K562 (cell line): ENCODE measurements around the gene FSCN2. TPM values are rescaled to one million over a fixed set of nuclear protein-coding genes. Genes with fewer than 3 reads are reported as not detected.
A peak's percentile ranks its signal among the peaks of the same experiment; 100 is the strongest.

Experiments used
- AFF4 ChIP-seq: sonication (generic); formaldehyde crosslinking; IDR thresholded peaks from 2 replicates; pipeline ENCODE4 v1.8.0; 2023; ENCODE audit warnings: mild to moderate bottlenecking, missing genetic modification reagents
- FOXA1 ChIP-seq: fragments of 450-650 bp; IDR thresholded peaks from 2 replicates; pipeline ENCODE4 v1.6.1; 2016; ENCODE audit warnings: mild to moderate bottlenecking, borderline replicate concordance
- FOXJ3 ChIP-seq: sonication (generic); formaldehyde crosslinking; IDR thresholded peaks from 2 replicates; pipeline ENCODE4 v1.4.0; 2020; ENCODE audit warnings: mild to moderate bottlenecking, missing genetic modification reagents
- MEF2A ChIP-seq: IDR thresholded peaks from 2 replicates; pipeline ENCODE4 v1.6.1; 2011; ENCODE audit warnings: low read depth, mild to moderate bottlenecking, low read length, moderate library complexity; ENCODE audit not compliant: control insufficient read depth
- MXI1 ChIP-seq: IDR thresholded peaks from 2 replicates; pipeline ENCODE4 v1.6.1; 2011; ENCODE audit warnings: low read depth, mild to moderate bottlenecking, improper control_type of control experiment, low read length
- MYC ChIP-seq, 2 experiments: fragments of 250-450 bp in 1 of 2; sonication (Bioruptor Pico) in 1 of 2; IDR thresholded peaks; 2 replicates each; pipeline versions ENCODE4 v1.5.1 to v1.6.1; 2012 to 2021; ENCODE audit warnings: low read depth in 2 of 2, borderline replicate concordance in 1 of 2, improper control_type of control experiment in 1 of 2, low read length in 1 of 2, mild to moderate bottlenecking in 1 of 2, moderate library complexity in 1 of 2
- SIX5 ChIP-seq, 2 experiments: IDR thresholded peaks; 2 replicates each; pipeline ENCODE4 v1.6.1; 2011; ENCODE audit warnings: low read length in 2 of 2, borderline replicate concordance in 1 of 2, low read depth in 1 of 2, mild to moderate bottlenecking in 1 of 2, moderate library complexity in 1 of 2; ENCODE audit not compliant: insufficient read depth in 1 of 2
- TSHZ1 ChIP-seq: fragments of 250-450 bp; sonication (Bioruptor Pico); IDR thresholded peaks from 2 replicates; pipeline ENCODE4 v1.4.0; 2020; ENCODE audit warnings: mild to moderate bottlenecking, moderate library complexity
- ZBTB49 ChIP-seq: sonication (generic); formaldehyde crosslinking; IDR thresholded peaks from 2 replicates; pipeline ENCODE4 v1.8.0; 2022; ENCODE audit warnings: missing genetic modification reagents, mild to moderate bottlenecking, borderline replicate concordance
- ZKSCAN3 ChIP-seq: fragments of 250-450 bp; sonication (Bioruptor Pico); IDR thresholded peaks from 2 replicates; pipeline ENCODE4 v1.4.0; 2020
- ZNF583 ChIP-seq: fragments of 250-450 bp; sonication (Bioruptor Pico); IDR thresholded peaks from 2 replicates; pipeline ENCODE4 v1.4.0; 2020
- ZNF699 ChIP-seq: fragments of 250-450 bp; sonication (Bioruptor Pico); IDR thresholded peaks from 2 replicates; pipeline ENCODE4 v1.8.0; 2021; ENCODE audit warnings: mild to moderate bottlenecking, moderate library complexity; ENCODE audit not compliant: insufficient replicate concordance
- ZNF780A ChIP-seq: fragments of 250-450 bp; sonication (Bioruptor Pico); IDR thresholded peaks from 2 replicates; pipeline ENCODE4 v1.5.0; 2021; ENCODE audit warnings: mild to moderate bottlenecking
- ZNF785 ChIP-seq: fragments of 250-450 bp; sonication (Bioruptor Pico); IDR thresholded peaks from 2 replicates; pipeline ENCODE4 v1.4.0; 2020; ENCODE audit warnings: mild to moderate bottlenecking
- polyA plus RNA-seq, 8 experiments: library from polyadenylated mRNA; depleted of rRNA in 4 of 8; stranded (reverse) in 5 of 8; unstranded in 3 of 8; fragments of >200 nt; fragmentation: Nextera tagmentation in 2 of 8; fragmentation: Illumina TruSeq in 1 of 8; extraction: Ambion mirVana in 2 of 8; extraction: Trizol in 1 of 8; gene quantifications; 2 replicates each; pipeline versions ENCODE4 v1.2.1 to v1.2.3, GENCODE V29; 2011 to 2014; ENCODE audit warnings: inconsistent platforms in 1 of 8, missing spikeins in 1 of 8
- total RNA-seq, 7 experiments: library from RNA; depleted of rRNA in 6 of 7; stranded (reverse); fragments of >200 nt in 6 of 7; fragmentation: Illumina TruSeq in 2 of 7; extraction: Trizol in 2 of 7; gene quantifications; 2 replicates each; pipeline versions ENCODE4 v1.2.1 to v1.2.3, GENCODE V29; 2011 to 2021; ENCODE audit warnings: low replicate concordance in 1 of 7
- TF ChIP-seq, protein P1 (sequence below): sonication (generic); formaldehyde crosslinking; IDR thresholded peaks from 2 replicates; pipeline ENCODE4 v1.8.0; 2022; ENCODE audit warnings: mild to moderate bottlenecking, missing genetic modification reagents

Gene FSCN2
- total and polyA plus RNA-seq, 9 of the 15 experiments (the other 6 are each of a cell fraction or from before 2014, with no cell fraction given): 0.08 TPM; not detected in 8

- TF ChIP-seq ZBTB49 (CRISPR knock-in tag) (0 out of 2 replicates have a peak, but pooled peaks have one; percentile 24), FOXA1 (no peak), TSHZ1 (no peak), ZNF699 (CRISPR knock-in tag) (no peak), MYC (IDR thresholded peaks at IDR 0.05; ENCODE audit: low read depth, low read length) (no peak), MYC (CRISPR knock-in tag; IDR thresholded peaks at IDR 0.05; ENCODE audit: borderline replicate concordance, low read depth) (no peak), MXI1 (no peak), SIX5 (IDR thresholded peaks at IDR 0.05; ENCODE audit: borderline replicate concordance in 1 of 2, insufficient read depth in 1 of 2, low read depth in 1 of 2, low read length in 2 of 2) (no peak), MEF2A (no peak), ZNF583 (CRISPR knock-in tag) (no peak), ZNF780A (no peak), ZNF785 (CRISPR knock-in tag) (no peak), FOXJ3 (CRISPR knock-in tag) (no peak), ZKSCAN3 (CRISPR knock-in tag) (no peak), AFF4 (CRISPR knock-in tag) (peak; percentile 98)
- TF ChIP-seq, protein P1, sequence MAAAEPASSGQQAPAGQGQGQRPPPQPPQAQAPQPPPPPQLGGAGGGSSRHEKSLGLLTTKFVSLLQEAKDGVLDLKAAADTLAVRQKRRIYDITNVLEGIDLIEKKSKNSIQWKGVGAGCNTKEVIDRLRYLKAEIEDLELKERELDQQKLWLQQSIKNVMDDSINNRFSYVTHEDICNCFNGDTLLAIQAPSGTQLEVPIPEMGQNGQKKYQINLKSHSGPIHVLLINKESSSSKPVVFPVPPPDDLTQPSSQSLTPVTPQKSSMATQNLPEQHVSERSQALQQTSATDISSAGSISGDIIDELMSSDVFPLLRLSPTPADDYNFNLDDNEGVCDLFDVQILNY (CRISPR knock-in tag): peak; percentile 61; the same call in 1 of the 2 replicates
Observed at GRCh38 chr17:81510785-81511553, 17.2 kb upstream of the FSCN2 start (continued).
